WTC11 (cell line): Measurements from ENCODE around the gene RIN3. TPM values are rescaled to one million over a fixed set of nuclear protein-coding genes. Genes with fewer than 3 reads are reported as not detected.

ENCODE experiments used
- ATAC-seq: fragments of 200-7000 bp; cut with Tn5 transposase; 2 replicates; pipeline ENCODE4 v1.10.0; 2021; ENCODE audit warnings: mild to moderate bottlenecking, moderate library complexity
- CTCF ChIA-PET: fragments of 300-600 bp; sonication (Branson Sonifier 250); formaldehyde crosslinking; loops from one replicate; lab custom pipeline; 2021; ENCODE audit warnings: antibody characterized with exemption; lab: Charles Lee
- POLR2A ChIA-PET: fragments of 350-600 bp; sonication (Branson Sonifier 250); formaldehyde crosslinking; loops from one replicate; lab custom pipeline; 2021; ENCODE audit warnings: antibody characterized with exemption; lab: Charles Lee
- DNase-seq: peaks from one replicate; pipeline ENCODE4 v3.0.0; 2021; ENCODE audit warnings: low spot score
- H3K27ac Mint-ChIP-seq: 2 replicates; pipeline ENCODE4 v1.8.0; 2021; ENCODE audit warnings: mixed read lengths
- H3K27me3 Mint-ChIP-seq: 2 replicates; pipeline ENCODE4 v1.8.0; 2021; ENCODE audit warnings: low read depth, mild to moderate bottlenecking, moderate library complexity, mixed read lengths
- H3K36me3 Mint-ChIP-seq: 2 replicates; pipeline ENCODE4 v1.8.0; 2021; ENCODE audit warnings: mixed read lengths
- H3K4me1 Mint-ChIP-seq: 2 replicates; pipeline ENCODE4 v1.8.0; 2022; ENCODE audit warnings: mixed read lengths
- H3K4me3 Mint-ChIP-seq: 2 replicates; pipeline ENCODE4 v1.8.0; 2021; ENCODE audit warnings: mild to moderate bottlenecking, moderate library complexity, mixed read lengths
- H3K9me3 Mint-ChIP-seq: 2 replicates; pipeline ENCODE4 v1.8.0; 2021; ENCODE audit warnings: mixed read lengths
- CREM ChIP-seq: sonication (generic); formaldehyde crosslinking; IDR thresholded peaks from 2 replicates; pipeline ENCODE4 v1.8.1; 2022; ENCODE audit warnings: mild to moderate bottlenecking, missing genetic modification reagents, moderate library complexity
- ERG ChIP-seq: fragments of 250-450 bp; sonication (Bioruptor Pico); IDR thresholded peaks from 2 replicates; pipeline ENCODE4 v1.8.0; 2021; ENCODE audit warnings: mild to moderate bottlenecking
- GTF2I ChIP-seq: fragments of 250-450 bp; sonication (Bioruptor Pico); conservative IDR thresholded peaks from 2 replicates; pipeline ENCODE4 v1.4.0; 2021; ENCODE audit warnings: mild to moderate bottlenecking
- HMGA2 ChIP-seq: fragments of 250-450 bp; sonication (Bioruptor Pico); IDR thresholded peaks from 2 replicates; pipeline ENCODE4 v1.4.0; 2021; ENCODE audit warnings: mild to moderate bottlenecking, moderate library complexity
- MLX ChIP-seq: sonication (generic); formaldehyde crosslinking; IDR thresholded peaks from 2 replicates; pipeline ENCODE4 v1.8.1; 2023; ENCODE audit warnings: mild to moderate bottlenecking, missing genetic modification reagents, moderate library complexity
- MXD4 ChIP-seq: fragments of 250-450 bp; sonication (Bioruptor Pico); IDR thresholded peaks from 2 replicates; pipeline ENCODE4 v1.8.0; 2021; ENCODE audit warnings: mild to moderate bottlenecking, moderate library complexity, borderline replicate concordance
- NR1H2 ChIP-seq: sonication (generic); formaldehyde crosslinking; IDR thresholded peaks from 2 replicates; pipeline ENCODE4 v1.9.0; 2021; ENCODE audit warnings: mild to moderate bottlenecking, moderate library complexity, missing genetic modification reagents
- PRDM15 ChIP-seq: sonication (generic); formaldehyde crosslinking; IDR thresholded peaks from 2 replicates; pipeline ENCODE4 v1.8.0; 2022; ENCODE audit warnings: missing genetic modification reagents
- PRRX2 ChIP-seq: fragments of 250-450 bp; sonication (Bioruptor Pico); IDR thresholded peaks from 2 replicates; pipeline ENCODE4 v1.8.0; 2021; ENCODE audit warnings: mild to moderate bottlenecking
- TCF7 ChIP-seq: sonication (generic); formaldehyde crosslinking; IDR thresholded peaks from 2 replicates; pipeline ENCODE4 v1.8.0; 2022; ENCODE audit warnings: mild to moderate bottlenecking, low read depth, missing genetic modification reagents, moderate library complexity
- TEAD1 ChIP-seq: sonication (generic); formaldehyde crosslinking; IDR thresholded peaks from 2 replicates; pipeline ENCODE4 v1.8.0; 2022; ENCODE audit warnings: mild to moderate bottlenecking, missing genetic modification reagents
- ZMAT4 ChIP-seq: fragments of 250-450 bp; sonication (Bioruptor Pico); IDR thresholded peaks from 2 replicates; pipeline ENCODE4 v1.9.0; 2021; ENCODE audit warnings: mild to moderate bottlenecking
- ZNF219 ChIP-seq: sonication (generic); formaldehyde crosslinking; IDR thresholded peaks from 2 replicates; pipeline ENCODE4 v1.8.0; 2023; ENCODE audit warnings: missing genetic modification reagents, mild to moderate bottlenecking, borderline replicate concordance
- ZNF281 ChIP-seq: sonication (generic); formaldehyde crosslinking; IDR thresholded peaks from 2 replicates; pipeline ENCODE4 v1.8.0; 2023; ENCODE audit warnings: mild to moderate bottlenecking, missing genetic modification reagents
- ZSCAN18 ChIP-seq: fragments of 250-450 bp; sonication (Bioruptor Pico); IDR thresholded peaks from 2 replicates; pipeline ENCODE4 v2.1.2; 2022; ENCODE audit warnings: mild to moderate bottlenecking, moderate library complexity
- total RNA-seq: library from RNA; stranded (reverse); gene quantifications from 3 replicates; pipeline ENCODE4 v1.2.3, GENCODE V29; 2021

Gene RIN3
- total RNA-seq, 1 experiment from 2014 or later = 3.3 TPM

- TF ChIP-seq NR1H2 (no peak), CREM (CRISPR knock-in tag) (no peak)
Observed at GRCh38 chr14:92557544-92557912, 43.9 kb downstream of the RIN3 start (continued).

GRCh38 chr14:92558319-92558718, 44.7 kb downstream of the RIN3 start:
- H3K4me3 Mint-ChIP-seq = no peak overlapping the region
- ATAC-seq (no peak), DNase-seq (no peak)
- no peak overlapping the region for H3K27ac Mint-ChIP-seq
- no peaks in the 10 kb centered on the region for H3K9me3 Mint-ChIP-seq
- H3K4me1 Mint-ChIP-seq = peaks cover 10% of the 10 kb centered on the region
- no peaks in the 10 kb centered on the region for H3K27me3 Mint-ChIP-seq
- no peaks in the 10 kb centered on the region for H3K36me3 Mint-ChIP-seq
- POLR2A ChIA-PET = no interaction called here
- TF ChIP-seq ZMAT4 (CRISPR knock-in tag) (no peak), GTF2I (CRISPR knock-in tag) (0 out of 2 replicates have a peak, but pooled peaks have one; percentile 44), ZSCAN18 (CRISPR knock-in tag) (no peak), ZNF219 (CRISPR knock-in tag) (no peak), MLX (no peak)
- TF ChIP-seq, all 79 proteins: peak for 1
- CTCF ChIA-PET = interaction anchor here (0.8 kb wide), 1 partner anchor 15 kb away, joined by 3 read pairs; no protein-coding TSS in a partner anchor

- H3K36me3 Mint-ChIP-seq = no peaks in the 10 kb centered on the region
- H3K9me3 Mint-ChIP-seq = no peaks in the 10 kb centered on the region
- no peak overlapping the region for H3K4me3 Mint-ChIP-seq
- TF ChIP-seq ZNF281 (CRISPR knock-in tag) (no peak), TEAD1 (CRISPR knock-in tag) (no peak), MXD4 (no peak), HMGA2 (no peak), ERG (CRISPR knock-in tag) (no peak), PRRX2 (CRISPR knock-in tag) (no peak), PRDM15 (CRISPR knock-in tag) (no peak), TCF7 (CRISPR knock-in tag) (no peak)
- TF ChIP-seq, all 79 proteins: peak for 0
- ATAC-seq (no peak), DNase-seq (no peak)
- no peak overlapping the region for H3K27ac Mint-ChIP-seq
- ChIA-PET CTCF (no interaction called here), POLR2A (interaction anchor here (0.7 kb wide), 1 partner anchor 237 kb away, joined by 3 read pairs; no protein-coding TSS in a partner anchor)
- no peaks in the 10 kb centered on the region for H3K27me3 Mint-ChIP-seq
- H3K4me1 Mint-ChIP-seq = peaks cover 10% of the 10 kb centered on the region
Observed at GRCh38 chr14:92559486-92559885, 45.9 kb downstream of the RIN3 start.
